Epidermal melanocyte (primary cell): ENCODE data around the gene ZNF771.
A peak's percentile ranks its signal among the peaks of the same experiment; 100 is the strongest.
"Not testable (repeated sequence)": the region's sequence is repeated elsewhere in the genome, so short reads cannot be mapped to it uniquely, and the experiment has no call there.

Experiments used
- DNase-seq: peaks from one replicate; pipeline ENCODE4 v3.0.0; 2011; ENCODE audit warnings: low spot score; ENCODE audit not compliant: insufficient read length

ZNF771 gene

DNA sequence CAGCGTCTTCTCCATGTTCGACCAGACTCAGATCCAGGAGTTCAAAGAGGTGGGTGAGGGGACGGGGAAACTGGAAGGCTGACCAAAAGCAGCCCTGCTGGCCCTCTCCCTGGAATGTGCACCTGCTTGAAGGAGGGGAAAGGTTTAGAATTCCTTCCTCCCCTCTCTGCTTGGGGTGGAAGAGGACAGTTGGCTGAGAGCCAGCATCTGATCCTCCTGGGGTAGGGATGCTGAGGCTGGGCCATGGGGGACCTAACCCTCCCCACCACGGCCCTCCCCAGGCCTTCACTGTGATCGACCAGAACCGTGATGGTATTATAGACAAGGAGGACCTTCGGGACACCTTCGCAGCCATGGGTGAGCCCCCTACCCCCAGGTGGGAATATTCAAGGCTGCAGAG is 31.5 kb upstream of the ZNF771 start:
- no peak for DNase-seq

DNA sequence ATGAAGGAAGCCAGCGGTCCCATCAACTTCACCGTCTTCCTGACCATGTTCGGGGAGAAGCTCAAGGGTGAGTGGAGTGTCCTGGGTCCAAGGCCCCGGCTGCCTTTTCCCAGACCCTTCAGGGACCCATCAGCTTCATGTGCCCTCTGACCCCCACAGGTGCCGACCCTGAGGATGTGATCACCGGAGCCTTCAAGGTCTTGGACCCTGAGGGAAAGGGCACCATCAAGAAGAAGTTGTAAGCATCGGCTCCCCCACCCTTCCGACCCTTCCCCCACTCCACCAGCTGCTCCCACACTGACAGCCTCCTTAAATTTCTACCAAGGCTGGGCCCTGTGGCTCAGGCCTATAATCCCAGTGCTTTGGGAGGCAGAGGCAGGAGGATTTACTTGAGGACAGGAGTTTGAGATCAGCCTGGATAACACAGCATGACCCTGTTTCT is 30.9 kb upstream of the ZNF771 start:
- no peak for DNase-seq

DNA sequence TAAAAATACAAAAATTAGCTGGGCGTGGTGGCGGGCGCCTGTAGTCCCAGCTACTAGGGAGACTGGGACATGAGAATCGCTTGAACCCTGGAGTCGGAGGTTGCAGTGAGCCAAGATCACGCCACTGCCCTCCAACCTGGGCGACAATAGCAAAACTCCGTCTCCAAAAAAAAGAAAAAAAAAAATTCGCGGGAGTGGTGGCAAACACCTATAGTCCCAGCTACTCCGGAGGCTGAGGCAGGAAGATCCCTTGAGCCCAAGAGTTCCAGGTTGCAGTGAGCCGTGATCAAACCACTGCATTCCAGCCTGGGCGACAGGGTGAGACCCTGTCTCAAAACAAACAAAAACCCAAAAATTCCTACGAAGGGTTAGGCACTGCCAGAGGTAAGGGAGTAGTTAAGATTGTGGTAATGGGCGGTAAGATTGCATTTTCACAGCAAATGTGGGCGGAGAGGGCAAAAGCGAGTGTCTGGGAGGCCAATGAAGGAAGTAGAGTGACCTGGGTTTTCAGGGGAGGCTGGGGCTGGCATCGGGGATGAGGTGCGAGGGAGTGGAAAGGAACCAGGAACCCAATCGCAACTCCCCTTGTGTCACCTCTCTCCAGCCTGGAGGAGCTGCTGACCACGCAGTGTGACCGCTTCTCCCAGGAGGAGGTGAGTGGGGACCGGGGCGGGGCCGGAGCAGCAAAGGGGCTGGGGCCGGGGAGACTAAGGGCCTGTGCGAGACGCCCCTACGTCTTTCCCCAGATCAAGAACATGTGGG is 30.2 kb upstream of the ZNF771 start:
- DNase-seq: no peak

DNA sequence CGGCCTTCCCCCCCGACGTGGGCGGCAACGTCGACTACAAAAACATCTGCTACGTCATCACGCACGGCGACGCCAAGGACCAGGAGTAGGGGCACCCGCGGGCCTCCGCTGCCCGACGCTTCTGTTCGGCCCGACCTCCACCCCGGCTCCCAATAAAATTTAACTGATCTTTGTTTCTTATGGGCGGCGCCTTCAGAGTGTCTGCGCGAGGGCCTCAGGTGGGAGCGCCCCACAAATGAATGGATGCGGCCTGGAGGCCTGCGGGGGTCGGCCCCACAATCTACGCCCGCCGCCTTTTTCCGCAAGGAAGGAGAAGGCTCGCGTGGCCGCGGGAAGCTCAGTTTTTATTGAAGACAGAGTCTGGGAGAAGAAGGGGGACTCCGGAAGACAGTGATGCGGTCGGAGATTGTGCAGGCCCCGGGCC is 29.6 kb upstream of the ZNF771 start:
- DNase-seq: peak; percentile 79

DNA sequence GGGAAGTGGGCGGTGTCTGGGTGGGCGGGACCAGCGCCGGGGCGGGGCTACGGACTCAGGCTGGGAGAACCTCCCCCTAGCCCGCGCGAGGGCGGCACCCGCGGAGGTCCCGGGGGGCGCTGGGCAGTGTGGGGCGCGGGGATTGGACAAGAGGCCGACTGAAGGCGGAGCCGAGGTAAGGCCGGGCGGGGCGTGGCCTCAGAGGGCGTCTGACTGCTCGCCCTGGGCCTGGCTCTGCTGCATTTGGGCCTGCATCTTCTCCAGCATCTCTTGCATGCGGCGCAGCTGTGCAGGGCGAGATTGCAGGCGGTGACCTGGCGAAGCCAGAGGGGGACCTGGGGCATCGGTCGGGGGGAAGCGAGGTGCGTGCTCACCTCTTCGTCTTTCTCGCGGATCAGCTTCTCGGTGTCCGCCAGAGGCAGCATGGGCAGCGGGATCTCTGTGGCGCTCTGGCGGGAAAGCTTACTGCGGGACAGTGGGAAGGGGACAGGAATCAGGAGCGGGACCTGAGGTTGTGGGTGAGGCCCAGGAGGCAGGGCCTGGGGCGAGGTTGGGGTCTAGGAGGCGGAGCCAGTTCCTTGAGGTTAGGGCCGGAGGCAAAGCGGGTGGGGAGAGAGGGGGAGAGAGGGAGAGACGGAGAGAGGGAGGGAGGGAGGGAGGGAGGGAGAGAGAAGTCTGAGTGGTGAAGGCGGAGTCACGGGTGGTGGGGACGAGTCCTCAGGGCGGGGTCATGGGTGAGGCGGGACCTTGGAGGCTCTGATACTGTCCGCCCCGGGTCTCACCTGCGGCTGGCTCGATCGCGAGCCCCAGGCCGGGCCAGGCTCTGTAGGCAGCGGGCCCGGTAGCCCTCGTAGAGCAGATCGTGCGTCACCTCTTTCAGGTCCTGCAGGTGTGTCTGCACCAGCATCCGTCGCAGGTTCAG is 28.9 kb upstream of the ZNF771 start:
- DNase-seq: peak; percentile 90

DNA sequence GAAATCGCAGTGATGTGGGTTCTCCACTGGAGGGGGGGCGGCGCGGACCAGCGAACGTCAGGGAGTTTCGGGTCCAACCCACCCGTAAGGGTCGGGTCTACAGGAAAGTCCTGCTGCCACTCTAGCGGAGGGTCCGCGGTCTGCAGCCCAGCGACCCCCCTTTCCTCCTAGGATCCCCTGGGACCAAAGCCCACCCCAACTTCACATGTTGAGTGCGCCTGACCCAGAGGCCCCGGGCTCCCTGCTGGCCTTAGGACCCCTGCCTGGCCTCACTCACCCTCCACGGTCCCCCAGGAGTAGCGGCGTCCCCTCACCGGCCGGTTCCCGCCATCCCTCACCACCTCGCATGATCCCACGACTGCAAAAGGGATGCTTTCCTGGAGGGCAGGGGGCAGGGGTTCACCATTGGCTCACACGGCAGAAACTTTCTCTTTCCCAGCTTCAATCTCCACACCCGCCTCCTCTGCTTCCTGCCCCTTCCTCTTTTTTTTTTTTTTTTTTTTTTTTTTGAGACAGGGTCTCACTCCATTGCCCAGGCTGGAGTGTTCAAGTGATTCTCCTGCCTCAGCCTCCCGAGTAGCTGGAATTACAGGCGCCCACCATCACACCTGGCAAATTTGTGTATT is 28.1 kb upstream of the ZNF771 start:
- DNase-seq: no peak

DNA sequence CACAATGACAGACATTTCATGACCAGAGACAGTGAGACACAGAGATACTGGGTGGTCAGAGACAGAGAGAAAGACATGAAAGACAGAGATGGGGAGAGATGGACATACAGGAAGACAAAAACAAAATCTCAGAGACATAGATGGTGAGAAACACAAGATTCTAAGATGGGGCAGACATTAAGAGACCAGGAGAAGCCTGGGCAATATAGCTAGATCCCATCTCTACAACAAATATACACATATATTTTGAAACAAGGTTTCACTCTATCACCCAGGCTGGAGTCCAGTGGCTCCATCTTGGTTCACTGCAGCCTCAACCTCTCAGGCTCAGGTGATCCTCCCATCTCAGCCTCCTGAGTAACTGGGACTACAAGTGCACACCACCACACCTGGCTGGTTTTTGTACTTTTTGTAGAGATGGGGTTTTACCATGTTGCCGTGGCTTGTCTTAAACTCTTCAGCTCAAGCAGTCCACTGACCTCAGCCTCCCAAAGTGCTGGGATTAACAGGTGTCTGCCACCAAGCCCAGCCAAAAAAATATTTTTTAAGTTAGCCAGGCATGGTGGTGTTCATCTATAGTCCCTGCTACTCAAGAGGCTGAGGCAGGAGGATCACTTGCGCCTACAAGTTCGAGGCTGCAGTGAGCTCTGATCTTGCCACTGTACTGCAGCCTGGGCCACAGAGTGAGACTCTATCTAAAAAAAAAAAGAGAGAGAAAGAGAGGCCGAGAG is 27.2 kb upstream of the ZNF771 start:
- no peak for DNase-seq

DNA sequence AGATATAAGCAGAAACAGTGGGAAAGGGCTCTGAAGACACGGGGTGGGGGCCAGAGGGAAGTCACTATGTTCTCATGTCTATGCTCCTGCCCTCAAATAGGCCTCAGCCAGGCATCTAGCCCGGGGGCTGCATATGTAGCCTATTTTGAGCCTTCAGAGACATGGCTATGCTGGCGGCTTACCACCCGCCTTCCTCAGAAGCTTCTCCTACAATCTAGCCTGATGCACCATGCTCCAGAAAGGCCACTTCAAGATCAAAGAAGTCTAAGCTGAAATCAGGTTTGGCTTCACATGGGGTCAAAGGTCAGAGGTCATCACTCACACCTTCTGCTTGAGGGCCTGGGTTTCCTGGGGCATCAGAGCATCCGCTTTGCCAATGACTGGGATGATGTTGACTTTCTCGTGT is 26.6 kb upstream of the ZNF771 start:
- DNase-seq: no peak

DNA sequence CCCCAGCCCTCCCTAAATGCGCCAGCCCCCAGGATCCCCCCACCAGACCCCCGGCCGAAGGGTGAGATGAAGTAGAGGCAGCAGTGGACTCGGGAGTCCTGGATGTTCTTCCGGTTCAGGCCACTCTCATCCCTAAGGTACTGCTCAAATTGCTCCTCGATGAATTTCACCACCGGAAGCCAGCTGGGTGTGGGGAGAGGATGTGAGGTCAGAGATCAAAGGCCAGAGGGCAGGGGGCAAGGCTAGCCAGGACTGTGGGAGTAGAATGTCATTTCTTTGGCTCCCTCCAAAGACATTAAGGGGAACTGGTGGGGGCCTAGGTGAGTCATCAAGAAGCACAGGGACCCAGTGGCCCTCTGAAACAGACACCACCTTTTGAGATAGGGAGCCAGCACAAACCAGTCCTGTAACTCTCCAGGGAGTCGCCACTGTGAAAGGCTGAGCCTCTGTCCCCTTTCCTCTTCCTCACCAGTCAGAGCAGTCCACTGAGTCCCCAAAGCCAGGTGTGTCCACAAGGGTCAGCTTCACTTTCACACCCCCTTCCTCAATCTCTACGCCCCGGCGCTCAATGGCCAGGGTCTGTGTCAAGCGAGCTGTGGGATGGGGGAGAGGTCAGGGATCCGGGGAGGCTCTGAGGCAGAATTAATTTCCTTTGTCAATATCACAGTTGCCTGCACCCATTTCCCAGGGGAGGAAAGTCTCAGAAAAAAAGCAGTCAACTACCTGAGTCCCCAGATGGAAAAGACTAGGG is 25.9 kb upstream of the ZNF771 start:
- no peak for DNase-seq

DNA sequence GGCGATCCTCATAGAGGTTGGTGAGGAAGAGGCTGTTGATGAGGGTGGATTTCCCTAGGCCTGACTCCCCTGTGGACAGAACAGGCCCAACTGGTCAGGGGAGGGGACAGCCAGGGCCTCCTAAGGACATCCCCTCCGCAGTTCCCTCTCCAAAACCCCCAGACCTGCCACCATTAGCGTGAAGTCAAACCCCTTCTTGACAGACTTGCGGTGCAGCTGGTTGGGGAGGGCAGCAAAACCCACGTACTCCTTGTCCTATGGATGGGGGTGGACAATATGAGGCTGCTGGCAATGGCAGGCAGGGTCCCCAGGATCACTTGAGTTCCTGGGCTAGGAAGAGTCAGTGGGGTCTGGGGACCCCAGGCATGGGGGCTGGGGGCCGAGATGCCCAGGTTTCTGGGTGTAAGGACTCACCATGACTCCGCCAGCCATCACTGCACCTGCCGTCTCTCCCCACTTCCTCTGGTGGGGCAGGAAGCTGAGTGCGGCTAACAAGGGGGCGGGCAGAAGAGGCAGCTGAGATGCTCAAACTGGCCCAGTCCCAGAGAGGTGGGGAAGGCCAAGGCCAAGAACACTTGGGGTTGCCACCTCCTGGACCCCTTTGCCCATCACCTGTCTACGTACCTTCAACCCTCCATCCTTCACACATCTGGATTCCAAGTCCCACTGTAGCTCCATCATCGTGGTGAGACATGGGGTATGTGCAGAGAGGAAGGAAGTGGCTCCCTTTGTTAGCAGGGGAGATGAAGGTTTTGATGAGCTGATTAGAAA is 25.1 kb upstream of the ZNF771 start, which contains the start of gene SEPTIN1:
Gene SEPTIN1, minus strand, starts transcription at position 451 of the 771 bp plus-strand sequence. Its CDS starts 19 bp downstream, at position 432.
- DNase-seq: no peak

DNA sequence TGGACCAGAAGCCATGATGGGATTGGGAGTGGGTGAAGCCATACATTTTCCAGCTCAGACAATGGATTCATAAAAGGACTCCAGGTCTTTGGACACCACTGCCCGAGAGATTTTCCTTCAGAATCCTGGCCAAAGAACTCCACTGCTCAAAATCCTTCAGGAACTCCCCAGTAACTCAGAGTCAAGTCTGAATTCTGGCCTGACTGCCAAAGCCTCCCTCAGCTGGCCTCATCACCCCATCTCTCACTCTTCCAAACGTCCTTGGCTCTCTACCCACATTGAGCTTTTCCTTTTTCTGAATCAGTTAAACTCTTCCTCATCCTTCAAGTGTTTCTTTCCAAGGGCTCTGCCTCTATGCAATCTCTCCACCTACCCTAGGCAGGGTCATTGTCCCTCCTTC is 23.9 kb upstream of the ZNF771 start:
- DNase-seq: no peak

DNA sequence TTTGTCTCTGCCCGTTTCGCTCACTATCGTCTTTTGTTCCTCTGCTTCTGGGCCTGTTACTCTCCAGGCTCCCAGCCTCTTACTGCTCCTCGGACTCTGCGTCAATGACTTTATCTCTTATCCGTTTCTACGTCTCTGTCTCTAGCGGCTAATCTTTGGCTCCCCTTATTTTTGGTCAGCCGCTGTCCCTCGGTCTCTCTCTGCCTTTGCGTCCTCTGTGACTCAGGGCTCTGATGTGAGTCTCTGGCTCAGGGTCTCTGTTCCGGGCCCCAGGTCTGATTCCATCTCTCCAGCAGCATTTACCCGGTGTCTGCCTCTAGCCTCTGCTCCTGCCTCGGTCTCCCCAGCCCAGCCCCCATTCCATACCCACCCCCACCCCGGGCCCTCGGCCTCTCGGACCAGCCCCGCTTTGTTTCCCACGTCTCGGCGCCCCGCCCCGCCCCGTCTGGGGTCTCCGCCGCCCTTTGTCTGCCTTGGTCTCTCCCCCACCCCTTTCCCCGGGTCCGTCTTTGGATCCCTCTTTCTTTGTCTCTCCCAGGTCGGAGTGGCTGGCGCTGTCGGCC is 12.7 kb upstream of the ZNF771 start:
- peak; percentile 24 for DNase-seq

DNA sequence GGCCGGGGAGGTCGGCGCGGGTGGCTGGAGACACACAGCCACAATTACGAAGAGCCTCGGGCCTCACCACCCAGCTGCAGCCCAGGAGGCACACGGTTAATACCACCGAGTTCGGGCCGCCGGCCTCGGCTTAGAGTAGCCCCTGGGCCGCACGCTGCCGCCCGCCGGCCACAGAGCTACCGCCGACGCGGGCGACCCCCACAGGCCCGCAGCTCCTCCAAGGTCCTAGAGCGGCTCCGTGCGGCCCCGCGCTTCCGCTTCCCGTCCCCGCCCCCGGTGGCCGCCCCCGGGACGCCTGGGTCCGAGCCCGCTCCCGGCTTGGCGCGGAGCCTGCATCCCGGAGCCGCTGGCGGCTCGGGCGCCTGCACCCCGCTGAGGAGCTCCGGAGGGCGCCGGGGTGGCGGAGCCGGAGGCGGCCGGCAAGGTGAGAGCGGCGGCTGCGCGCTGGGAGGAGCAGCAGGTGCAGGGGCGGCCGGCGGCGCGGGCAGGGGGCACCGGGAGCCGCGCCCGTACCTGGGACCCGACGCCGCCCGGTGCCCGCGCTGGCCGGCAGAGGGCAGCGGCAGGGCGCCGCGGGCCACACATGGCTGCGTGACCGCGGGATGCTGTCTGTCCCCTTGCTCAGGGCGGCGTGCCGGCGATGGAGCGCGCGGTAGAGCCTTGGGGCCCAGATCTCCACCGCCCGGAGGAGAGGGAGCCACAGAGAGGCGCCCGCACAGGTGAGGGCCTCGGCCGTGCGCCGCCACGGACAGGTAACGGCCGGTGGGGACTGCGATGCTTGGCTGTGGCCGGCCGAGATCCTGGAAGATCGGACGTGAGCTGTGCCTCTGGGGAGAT is 12.0 kb upstream of the ZNF771 start, which contains the start of gene ZNF48:
Gene ZNF48, plus strand, starts transcription at position 266 of the 837 bp plus-strand sequence. Its CDS starts 375 bp downstream, at position 641.
- peak; percentile 82 for DNase-seq

DNA sequence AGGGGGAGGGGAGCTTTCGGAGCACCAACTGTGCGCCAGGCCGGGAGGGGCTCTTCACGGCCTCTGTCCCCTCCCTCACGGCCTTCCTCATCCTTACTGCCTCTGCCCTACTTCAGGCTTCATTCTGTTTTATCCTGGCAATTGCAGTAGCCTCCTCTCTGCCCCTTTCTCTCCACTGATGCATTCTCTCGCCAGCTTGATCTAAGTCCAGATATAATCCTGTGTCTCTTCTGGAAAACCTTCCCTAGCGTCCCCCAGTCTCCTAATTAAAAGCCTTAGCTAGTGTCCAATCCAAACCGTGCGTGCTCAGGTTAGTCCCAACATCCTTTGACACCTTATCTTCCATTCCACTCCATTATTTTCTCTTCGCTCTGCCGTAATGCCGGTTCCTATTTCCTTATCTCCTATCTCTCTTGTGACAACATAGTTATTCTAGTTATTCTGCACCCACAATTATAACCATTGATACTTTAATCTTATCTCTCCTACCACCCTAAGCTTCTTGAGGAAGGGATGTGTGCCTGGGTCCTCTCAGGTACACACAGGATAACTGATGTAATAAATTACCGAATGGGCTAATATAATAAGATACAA is 11.3 kb upstream of the ZNF771 start:
- no peak for DNase-seq

DNA sequence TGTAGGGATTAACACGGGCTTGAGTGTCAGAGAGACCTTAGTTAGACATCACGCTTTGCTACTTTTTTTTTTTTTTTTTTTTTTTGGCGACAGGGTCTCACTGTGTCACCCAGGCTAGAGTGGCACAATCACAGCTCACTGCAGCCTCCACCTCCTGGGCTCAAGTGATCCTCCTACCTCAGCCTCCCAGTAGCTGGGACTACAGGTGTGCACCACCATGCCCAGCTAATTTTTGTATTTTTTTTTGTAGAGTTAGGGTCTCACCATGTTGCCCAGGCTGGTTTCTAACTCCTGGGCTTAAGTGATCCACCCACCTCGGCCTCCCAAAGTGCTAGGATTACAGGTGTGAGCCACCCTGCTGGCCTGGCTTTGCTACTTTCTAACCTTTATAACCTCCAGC is 10.8 kb upstream of the ZNF771 start:
- DNase-seq: not testable (repeated sequence)

DNA sequence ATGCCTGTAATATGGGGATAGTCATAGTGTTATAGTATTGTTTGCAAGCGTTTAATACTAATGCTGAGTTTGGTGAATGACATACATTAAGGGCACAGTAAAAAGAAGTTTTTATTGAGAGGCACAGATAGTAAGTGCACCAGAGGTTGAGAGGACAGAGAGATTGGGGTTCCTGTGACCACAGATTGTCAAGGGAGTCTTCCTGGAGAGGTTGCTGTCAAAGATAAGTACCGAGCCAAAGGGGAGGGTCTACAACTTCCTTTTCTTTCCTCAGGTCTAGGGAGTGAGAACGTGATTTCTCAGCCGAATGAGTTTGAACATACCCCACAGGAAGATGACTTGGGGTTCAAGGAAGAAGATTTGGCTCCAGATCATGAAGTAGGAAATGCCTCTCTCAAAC is 10.3 kb upstream of the ZNF771 start:
- no peak for DNase-seq

DNA sequence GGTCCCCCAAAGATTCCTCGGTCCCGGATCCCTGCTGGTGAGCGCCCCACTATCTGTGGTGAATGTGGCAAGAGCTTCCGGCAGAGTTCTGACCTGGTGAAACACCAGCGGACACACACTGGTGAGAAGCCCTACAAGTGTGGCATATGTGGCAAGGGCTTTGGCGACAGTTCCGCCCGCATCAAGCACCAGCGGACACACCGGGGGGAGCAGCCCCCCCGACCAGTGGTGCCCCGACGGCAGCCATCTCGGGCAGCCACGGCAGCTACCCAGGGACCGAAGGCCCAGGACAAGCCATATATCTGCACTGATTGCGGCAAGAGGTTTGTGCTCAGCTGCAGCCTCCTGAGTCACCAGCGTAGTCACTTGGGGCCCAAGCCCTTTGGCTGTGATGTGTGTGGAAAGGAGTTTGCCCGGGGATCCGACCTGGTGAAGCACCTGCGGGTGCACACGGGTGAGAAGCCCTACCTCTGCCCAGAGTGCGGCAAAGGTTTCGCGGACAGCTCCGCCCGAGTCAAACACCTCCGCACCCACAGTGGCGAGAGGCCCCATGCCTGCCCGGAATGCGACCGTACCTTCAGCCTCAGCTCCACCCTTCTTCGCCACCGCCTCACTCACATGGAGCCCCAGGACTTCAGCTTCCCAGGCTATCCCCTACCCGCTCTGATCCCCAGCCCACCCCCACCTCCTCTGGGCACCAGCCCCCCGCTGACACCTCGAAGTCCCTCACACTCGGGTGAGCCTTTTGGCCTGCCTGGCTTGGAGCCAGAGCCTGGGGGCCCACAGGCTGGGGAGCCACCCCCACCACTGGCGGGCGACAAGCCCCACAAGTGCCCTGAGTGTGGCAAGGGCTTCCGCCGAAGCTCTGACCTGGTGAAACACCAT is 9.4 kb upstream of the ZNF771 start:
- no peak for DNase-seq
